ENCODE data around the gene ST6GALNAC3.

The ST6GALNAC3 gene

DNA sequence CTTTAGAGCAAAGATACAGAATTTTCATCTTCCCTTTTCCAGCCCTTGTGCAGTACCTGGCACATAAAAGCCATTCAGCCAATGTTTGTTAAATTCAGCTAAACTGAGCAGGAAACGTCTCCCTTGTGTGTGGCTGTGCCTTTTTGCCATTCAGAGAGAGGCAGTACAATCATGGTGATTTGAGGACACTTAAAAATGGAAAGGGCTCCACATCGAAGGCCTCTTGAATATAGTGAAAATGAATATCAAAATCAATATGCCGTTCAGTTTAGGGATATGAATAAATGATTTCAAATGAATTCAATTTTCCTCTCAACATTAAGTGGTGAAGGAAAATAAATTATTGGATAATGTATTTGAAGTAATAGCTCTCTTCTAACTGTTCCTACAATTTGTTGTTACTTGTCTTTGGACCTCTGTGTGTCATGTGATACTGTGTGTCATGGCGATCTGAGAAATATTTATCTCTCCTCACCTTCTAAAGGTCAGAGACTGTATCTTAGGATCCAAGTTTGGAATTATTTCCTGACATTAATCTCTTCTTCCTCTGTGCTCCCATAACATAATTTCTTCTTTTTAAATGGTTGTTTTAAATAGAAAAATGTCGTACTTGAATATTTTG is 437.1 kb downstream of the ST6GALNAC3 start:
- Histone ChIP-seq H3K27ac (ENCODE audit: insufficient read depth, low read depth, low read length, poor library complexity, severe bottlenecking) (no peak overlapping the region), H3K4me1 (ENCODE audit: control insufficient read depth, insufficient read depth, low read length) (peaks cover 4% of the 10 kb centered on the region), H3K27me3 (ENCODE audit: control insufficient read depth, insufficient read depth, low read length, poor library complexity, severe bottlenecking) (no peaks in the 10 kb centered on the region), H3K4me3 (ENCODE audit: insufficient read depth, low read depth, low read length) (no peak overlapping the region), H3K9me3 (ENCODE audit: control insufficient read depth, low read length) (no peaks in the 10 kb centered on the region), H3K36me3 (ENCODE audit: control insufficient read depth, insufficient read depth, low read length) (no peaks in the 10 kb centered on the region)
- WGBS, 2 experiments: 70% methylated on average over 3 to 4 of the region's 5 CpGs

DNA sequence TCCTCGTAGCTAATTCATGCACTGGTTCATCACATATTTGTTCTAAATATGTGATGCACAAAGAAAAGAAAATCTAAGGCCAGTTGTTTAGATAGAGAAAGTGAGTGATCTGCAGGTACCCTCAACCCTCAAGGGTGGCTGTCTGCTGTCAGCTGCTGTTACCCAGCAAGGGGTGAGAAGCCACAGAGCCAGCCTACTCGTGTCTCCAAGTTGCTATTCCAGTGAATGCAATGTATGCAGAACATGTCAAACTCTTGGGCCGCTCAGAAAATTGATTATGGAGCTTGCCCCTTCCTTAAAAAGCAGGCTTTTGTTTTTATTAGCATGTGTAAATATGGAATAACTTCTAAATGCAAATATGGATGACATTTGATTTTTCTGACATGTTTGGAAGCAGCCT is 456.4 kb downstream of the ST6GALNAC3 start:
- no peak overlapping the region for H3K4me3 ChIP-seq (ENCODE audit: insufficient read depth, low read depth, low read length)
- no peaks in the 10 kb centered on the region for H3K4me1 ChIP-seq (ENCODE audit: control insufficient read depth, insufficient read depth, low read length)
- no peaks in the 10 kb centered on the region for H3K9me3 ChIP-seq (ENCODE audit: control insufficient read depth, low read length)
- 86 to 89% methylated on average over 3 of the region's 3 CpGs for WGBS, 2 experiments
- no peak overlapping the region for H3K27ac ChIP-seq (ENCODE audit: insufficient read depth, low read depth, low read length, poor library complexity, severe bottlenecking)
- H3K36me3 ChIP-seq (ENCODE audit: control insufficient read depth, insufficient read depth, low read length): no peaks in the 10 kb centered on the region
- H3K27me3 ChIP-seq (ENCODE audit: control insufficient read depth, insufficient read depth, low read length, poor library complexity, severe bottlenecking): no peaks in the 10 kb centered on the region

GRCh38 chr1:76541618-76542017 is 467.1 kb downstream of the ST6GALNAC3 start:
- H3K9me3 ChIP-seq (ENCODE audit: control insufficient read depth, low read length): no peaks in the 10 kb centered on the region
- no peak overlapping the region for H3K4me3 ChIP-seq (ENCODE audit: insufficient read depth, low read depth, low read length)
- no peak overlapping the region for H3K27ac ChIP-seq (ENCODE audit: insufficient read depth, low read depth, low read length, poor library complexity, severe bottlenecking)
- peaks cover 4% of the 10 kb centered on the region for H3K4me1 ChIP-seq (ENCODE audit: control insufficient read depth, insufficient read depth, low read length)
- no peaks in the 10 kb centered on the region for H3K27me3 ChIP-seq (ENCODE audit: control insufficient read depth, insufficient read depth, low read length, poor library complexity, severe bottlenecking)
- no peaks in the 10 kb centered on the region for H3K36me3 ChIP-seq (ENCODE audit: control insufficient read depth, insufficient read depth, low read length)
- 75 to 87% methylated on average over 2 of the region's 2 CpGs for WGBS, 2 experiments

- Histone ChIP-seq H3K36me3 (ENCODE audit: control insufficient read depth, insufficient read depth, low read length) (no peaks in the 10 kb centered on the region), H3K27me3 (ENCODE audit: control insufficient read depth, insufficient read depth, low read length, poor library complexity, severe bottlenecking) (no peaks in the 10 kb centered on the region)
Observed at GRCh38 chr1:76542359-76542758, 467.8 kb downstream of the ST6GALNAC3 start.

DNA sequence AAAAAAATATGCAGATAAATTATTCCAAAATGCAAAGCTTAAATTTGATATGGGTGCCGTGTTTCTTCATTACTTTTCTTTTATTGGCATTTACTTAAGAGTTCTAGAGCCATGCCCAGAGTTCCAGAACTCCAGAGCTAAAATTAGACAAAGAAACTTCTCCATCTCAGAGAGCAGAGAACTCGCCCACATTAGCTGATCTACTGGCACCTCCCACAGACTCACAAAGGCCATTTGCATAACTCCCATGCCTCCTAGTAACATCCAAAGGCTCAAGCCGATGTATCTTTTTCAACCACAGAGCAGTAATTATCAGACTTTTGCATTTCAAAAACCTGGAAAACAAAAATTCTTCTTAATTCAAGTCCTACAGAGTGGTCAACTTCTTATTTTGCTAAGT is 468.9 kb downstream of the ST6GALNAC3 start:
- Histone ChIP-seq H3K4me3 (ENCODE audit: insufficient read depth, low read depth, low read length) (no peak overlapping the region), H3K4me1 (ENCODE audit: control insufficient read depth, insufficient read depth, low read length) (peaks cover 9% of the 10 kb centered on the region), H3K27ac (ENCODE audit: insufficient read depth, low read depth, low read length, poor library complexity, severe bottlenecking) (no peak overlapping the region), H3K36me3 (ENCODE audit: control insufficient read depth, insufficient read depth, low read length) (no peaks in the 10 kb centered on the region), H3K27me3 (ENCODE audit: control insufficient read depth, insufficient read depth, low read length, poor library complexity, severe bottlenecking) (no peaks in the 10 kb centered on the region), H3K9me3 (ENCODE audit: control insufficient read depth, low read length) (no peaks in the 10 kb centered on the region)
- 92 to 95% methylated on average over 3 of the region's 3 CpGs for WGBS, 2 experiments

More at GRCh38 chr1:76542359-76542758, 467.8 kb downstream of the ST6GALNAC3 start:
- Histone ChIP-seq H3K4me3 (ENCODE audit: insufficient read depth, low read depth, low read length) (no peak overlapping the region), H3K4me1 (ENCODE audit: control insufficient read depth, insufficient read depth, low read length) (peaks cover 4% of the 10 kb centered on the region), H3K9me3 (ENCODE audit: control insufficient read depth, low read length) (no peaks in the 10 kb centered on the region), H3K27ac (ENCODE audit: insufficient read depth, low read depth, low read length, poor library complexity, severe bottlenecking) (no peak overlapping the region)

GRCh38 chr1:76546354-76546933 is 471.9 kb downstream of the ST6GALNAC3 start:
- no peak overlapping the region for H3K27ac ChIP-seq (ENCODE audit: insufficient read depth, low read depth, low read length, poor library complexity, severe bottlenecking)
- WGBS, 2 experiments: 86 to 94% methylated on average over 3 of the region's 3 CpGs
- no peak overlapping the region for H3K4me3 ChIP-seq (ENCODE audit: insufficient read depth, low read depth, low read length)
- H3K36me3 ChIP-seq (ENCODE audit: control insufficient read depth, insufficient read depth, low read length): no peaks in the 10 kb centered on the region
- no peaks in the 10 kb centered on the region for H3K9me3 ChIP-seq (ENCODE audit: control insufficient read depth, low read length)
- H3K4me1 ChIP-seq (ENCODE audit: control insufficient read depth, insufficient read depth, low read length): peaks cover 5% of the 10 kb centered on the region
- no peaks in the 10 kb centered on the region for H3K27me3 ChIP-seq (ENCODE audit: control insufficient read depth, insufficient read depth, low read length, poor library complexity, severe bottlenecking)

DNA sequence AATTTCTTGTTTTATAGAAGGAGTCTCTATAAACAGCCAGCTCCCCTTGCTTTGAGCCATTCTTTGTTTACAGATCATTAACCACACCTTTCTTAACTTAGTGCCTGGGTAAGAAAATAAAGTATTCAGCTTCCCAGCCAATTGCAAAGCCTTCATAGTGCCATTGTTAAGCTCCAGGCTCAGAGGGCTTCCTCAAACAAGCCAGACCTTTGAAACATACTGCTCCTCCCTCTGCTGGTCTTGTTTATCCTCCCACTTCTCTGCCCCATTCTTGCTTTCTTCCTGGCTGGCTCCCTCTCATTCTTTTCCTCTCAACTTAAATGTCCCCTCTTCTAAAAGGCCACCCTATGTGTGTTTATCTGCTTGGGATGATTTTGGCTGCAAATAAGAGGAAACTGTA is 473.4 kb downstream of the ST6GALNAC3 start:
- Histone ChIP-seq H3K9me3 (ENCODE audit: control insufficient read depth, low read length) (no peaks in the 10 kb centered on the region), H3K27ac (ENCODE audit: insufficient read depth, low read depth, low read length, poor library complexity, severe bottlenecking) (no peak overlapping the region), H3K4me1 (ENCODE audit: control insufficient read depth, insufficient read depth, low read length) (peaks cover 5% of the 10 kb centered on the region)

GRCh38 chr1:76548513-76549100 is 474.1 kb downstream of the ST6GALNAC3 start:
- H3K4me3 ChIP-seq (ENCODE audit: insufficient read depth, low read depth, low read length): no peak overlapping the region
- H3K27me3 ChIP-seq (ENCODE audit: control insufficient read depth, insufficient read depth, low read length, poor library complexity, severe bottlenecking): no peaks in the 10 kb centered on the region
- H3K9me3 ChIP-seq (ENCODE audit: control insufficient read depth, low read length): no peaks in the 10 kb centered on the region
- no peak overlapping the region for H3K27ac ChIP-seq (ENCODE audit: insufficient read depth, low read depth, low read length, poor library complexity, severe bottlenecking)
- peaks cover 5% of the 10 kb centered on the region for H3K4me1 ChIP-seq (ENCODE audit: control insufficient read depth, insufficient read depth, low read length)
- no peaks in the 10 kb centered on the region for H3K36me3 ChIP-seq (ENCODE audit: control insufficient read depth, insufficient read depth, low read length)
- WGBS, 2 experiments: 93 to 98% methylated on average over 4 of the region's 4 CpGs

More for the DNA sequence above, 473.4 kb downstream of the ST6GALNAC3 start:
- no peak overlapping the region for H3K4me3 ChIP-seq (ENCODE audit: insufficient read depth, low read depth, low read length)
- no peaks in the 10 kb centered on the region for H3K36me3 ChIP-seq (ENCODE audit: control insufficient read depth, insufficient read depth, low read length)
- H3K27me3 ChIP-seq (ENCODE audit: control insufficient read depth, insufficient read depth, low read length, poor library complexity, severe bottlenecking): no peaks in the 10 kb centered on the region

GRCh38 chr1:76554283-76554682 is 479.7 kb downstream of the ST6GALNAC3 start:
- Histone ChIP-seq H3K9me3 (ENCODE audit: control insufficient read depth, low read length) (no peaks in the 10 kb centered on the region), H3K27me3 (ENCODE audit: control insufficient read depth, insufficient read depth, low read length, poor library complexity, severe bottlenecking) (no peaks in the 10 kb centered on the region), H3K4me3 (ENCODE audit: insufficient read depth, low read depth, low read length) (no peak overlapping the region), H3K36me3 (ENCODE audit: control insufficient read depth, insufficient read depth, low read length) (no peaks in the 10 kb centered on the region), H3K4me1 (ENCODE audit: control insufficient read depth, insufficient read depth, low read length) (no peaks in the 10 kb centered on the region), H3K27ac (ENCODE audit: insufficient read depth, low read depth, low read length, poor library complexity, severe bottlenecking) (no peak overlapping the region)
- WGBS, 2 experiments: no CpG with 5 or more reads among the region's 1 CpG

DNA sequence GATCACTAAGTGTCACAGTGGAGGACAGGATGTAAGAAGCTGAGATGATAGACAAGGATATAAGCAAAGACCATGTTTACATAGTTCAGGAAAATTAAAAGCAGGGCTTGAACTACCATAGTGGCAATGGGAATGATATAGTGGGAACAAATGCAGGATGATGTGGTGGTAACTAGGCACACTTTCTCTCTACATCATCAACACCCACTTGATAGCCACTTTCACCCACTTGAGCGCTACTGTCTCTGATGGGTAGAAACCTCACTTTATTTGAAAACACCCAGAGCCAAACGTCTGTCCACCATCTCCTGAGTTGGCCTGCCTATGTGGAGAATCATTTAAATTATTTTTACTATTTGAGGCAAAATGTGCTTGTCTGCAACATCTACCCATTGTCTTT is 487.7 kb downstream of the ST6GALNAC3 start:
- H3K27ac ChIP-seq (ENCODE audit: insufficient read depth, low read depth, low read length, poor library complexity, severe bottlenecking): no peak overlapping the region
- no peaks in the 10 kb centered on the region for H3K27me3 ChIP-seq (ENCODE audit: control insufficient read depth, insufficient read depth, low read length, poor library complexity, severe bottlenecking)
- H3K9me3 ChIP-seq (ENCODE audit: control insufficient read depth, low read length): no peaks in the 10 kb centered on the region
- no peak overlapping the region for H3K4me3 ChIP-seq (ENCODE audit: insufficient read depth, low read depth, low read length)
- no peaks in the 10 kb centered on the region for H3K36me3 ChIP-seq (ENCODE audit: control insufficient read depth, insufficient read depth, low read length)
- H3K4me1 ChIP-seq (ENCODE audit: control insufficient read depth, insufficient read depth, low read length): no peaks in the 10 kb centered on the region
- WGBS, 2 experiments: 93 to 96% methylated on average over 2 of the region's 2 CpGs

Data from ectodermal cell (in vitro differentiated cells).